ENCODE measurements around the gene ZNF17. TPM values are rescaled to one million over a fixed set of nuclear protein-coding genes. Genes with fewer than 3 reads are reported as not detected.

The ZNF17 gene
- polyA plus RNA-seq, 3 donors: 1.4 to 3.3 (median 2.3) TPM

GRCh38 chr19:57380923-57381322, 30.0 kb upstream of the ZNF17 start:
- H3K27me3 ChIP-seq (ENCODE audit: control insufficient read depth in 2 of 2, insufficient read depth in 2 of 2, low read length in 2 of 2): no peaks in the 10 kb centered on the region
- Mint-ChIP-seq H3K27ac (no peak overlapping the region), H3K9me3 (peaks cover 34 to 93% (median 68%) of the 10 kb centered on the region in 7 donors), H3K4me1 (no peaks in the 10 kb centered on the region), H3K36me3 (peaks cover 13 to 16% of the 10 kb centered on the region in 2 donors), H3K27me3 (ENCODE audit: low read depth in 3 of 3) (peaks cover 0 to 2% (median 0%) of the 10 kb centered on the region in 3 donors), H3K4me3 (no peak overlapping the region)
- no peak for TF ChIP-seq CTCF (IDR thresholded peaks at IDR 0.05)
- H3K4me3 ChIP-seq (replicated peaks in 1 of 3; ENCODE audit: low read depth in 2 of 3, low read length in 3 of 3): no peak overlapping the region
- H3K79me2 ChIP-seq (ENCODE audit: insufficient read depth, low read length): no peaks in the 10 kb centered on the region
- intact Hi-C loops (cut with micrococcal nuclease): loop anchor here in 1 of 2 donors (10.0 kb wide), 1 partner anchor 254 kb away; the partner anchor contains the start of gene ZNF211
- peaks cover 51 to 64% of the 10 kb centered on the region in 2 donors for H3K9me3 ChIP-seq (replicated peaks in 1 of 2; ENCODE audit: control insufficient read depth in 1 of 2, insufficient read depth in 1 of 2, low read length in 2 of 2)
- peaks cover 4 to 24% of the 10 kb centered on the region in 2 donors for H3K36me3 ChIP-seq (replicated peaks in 1 of 2; ENCODE audit: control insufficient read depth in 1 of 2, insufficient read depth in 2 of 2, low read length in 2 of 2)
- H4K20me1 ChIP-seq (ENCODE audit: insufficient read depth, low read length): no peaks in the 10 kb centered on the region
- H3K27ac ChIP-seq (ENCODE audit: low read depth in 1 of 2, low read length in 2 of 2): no peak overlapping the region
- no peak for DNase-seq
- no peak overlapping the region for H3K9ac ChIP-seq (ENCODE audit: insufficient read depth, low read length, poor library complexity, severe bottlenecking)
- no peaks in the 10 kb centered on the region for H3K4me1 ChIP-seq (ENCODE audit: control insufficient read depth in 1 of 2, insufficient read depth in 2 of 2, low read length in 2 of 2)
- H2AFZ ChIP-seq (ENCODE audit: insufficient read depth, low read depth, low read length, poor library complexity, severe bottlenecking): no peak overlapping the region
- H3K4me2 ChIP-seq (replicated peaks; ENCODE audit: extremely low read depth, low read length, poor library complexity, severe bottlenecking): no peak overlapping the region

GRCh38 chr19:57382806-57383488, 28.0 kb upstream of the ZNF17 start:
- 70% methylated on average over 2 of the region's 7 CpGs for WGBS (ENCODE audit: insufficient coverage)
- Mint-ChIP-seq H3K9me3 (peaks cover 23 to 84% (median 55%) of the 10 kb centered on the region in 7 donors), H3K27ac (no peak overlapping the region), H3K27me3 (ENCODE audit: low read depth in 3 of 3) (peaks cover 0 to 3% (median 0%) of the 10 kb centered on the region in 3 donors), H3K36me3 (peaks cover 0 to 2% of the 10 kb centered on the region in 2 donors), H3K4me3 (no peak overlapping the region), H3K4me1 (no peaks in the 10 kb centered on the region)
- no peak overlapping the region for H3K4me3 ChIP-seq (replicated peaks in 1 of 3; ENCODE audit: low read depth in 2 of 3, low read length in 3 of 3)
- H3K27ac ChIP-seq (ENCODE audit: low read depth in 1 of 2, low read length in 2 of 2): no peak overlapping the region
- no peak for TF ChIP-seq CTCF (IDR thresholded peaks at IDR 0.05)
- no peaks in the 10 kb centered on the region for H3K27me3 ChIP-seq (ENCODE audit: control insufficient read depth in 2 of 2, insufficient read depth in 2 of 2, low read length in 2 of 2)
- DNase-seq: no peak
- intact Hi-C loops (cut with micrococcal nuclease): loop anchor here in 1 of 2 donors (10.0 kb wide), 1 partner anchor 252 kb away; the partner anchor contains the start of gene ZNF211
- H3K9ac ChIP-seq (ENCODE audit: insufficient read depth, low read length, poor library complexity, severe bottlenecking): no peak overlapping the region
- no peaks in the 10 kb centered on the region for H4K20me1 ChIP-seq (ENCODE audit: insufficient read depth, low read length)
- no peak overlapping the region for H2AFZ ChIP-seq (ENCODE audit: insufficient read depth, low read depth, low read length, poor library complexity, severe bottlenecking)
- H3K36me3 ChIP-seq (replicated peaks in 1 of 2; ENCODE audit: control insufficient read depth in 1 of 2, insufficient read depth in 2 of 2, low read length in 2 of 2): peaks cover 0 to 6% of the 10 kb centered on the region in 2 donors
- H3K4me1 ChIP-seq (ENCODE audit: control insufficient read depth in 1 of 2, insufficient read depth in 2 of 2, low read length in 2 of 2): no peaks in the 10 kb centered on the region
- no peaks in the 10 kb centered on the region for H3K79me2 ChIP-seq (ENCODE audit: insufficient read depth, low read length)
- H3K4me2 ChIP-seq (replicated peaks; ENCODE audit: extremely low read depth, low read length, poor library complexity, severe bottlenecking): no peak overlapping the region
- H3K9me3 ChIP-seq (replicated peaks in 1 of 2; ENCODE audit: control insufficient read depth in 1 of 2, insufficient read depth in 1 of 2, low read length in 2 of 2): peaks cover 41 to 48% of the 10 kb centered on the region in 2 donors
